Uterus (tissue), 2 donors: ENCODE measurements around the gene EIF5A2.

Source experiments
- POLR2A ChIP-seq, 2 donors: fragments of 450-650 bp; IDR thresholded peaks; one replicate each; pipeline ENCODE4 v1.6.1; 2016; ENCODE audit warnings: antibody characterized with exemption in 2 of 2, mild to moderate bottlenecking in 1 of 2, moderate library complexity in 1 of 2
- TF ChIP-seq, protein P1 (sequence below), 4 experiments: fragments of 200-600 bp in 2 of 4; fragments of 450-650 bp in 2 of 4; sonication (generic) in 2 of 4; IDR thresholded peaks; one replicate each; pipeline ENCODE4 v1.5.1; 2016 to 2019; ENCODE audit warnings: antibody characterized with exemption in 4 of 4, mild to moderate bottlenecking in 2 of 4, moderate library complexity in 1 of 4

DNA sequence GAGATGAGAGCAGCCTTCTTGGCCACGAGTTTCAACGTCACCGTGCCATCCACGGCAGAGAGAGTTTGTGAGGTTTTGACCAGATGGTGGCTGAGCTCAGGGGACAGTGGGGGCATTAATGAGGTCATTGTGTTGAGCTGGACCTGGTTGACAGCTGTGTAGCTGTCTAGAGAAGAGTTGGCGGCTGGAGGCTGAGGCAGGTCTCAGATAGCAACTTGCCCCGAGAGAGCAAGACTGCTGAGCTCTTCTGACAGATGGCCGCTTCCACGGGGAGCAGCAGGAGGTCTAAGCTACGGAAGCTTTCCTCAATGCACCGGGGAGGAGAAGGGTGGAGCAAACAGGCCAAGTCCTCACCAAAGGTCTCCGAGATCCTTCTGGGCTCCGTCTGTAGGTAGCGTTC is 44.8 kb upstream of the EIF5A2 start:
- TF ChIP-seq, protein P1, sequence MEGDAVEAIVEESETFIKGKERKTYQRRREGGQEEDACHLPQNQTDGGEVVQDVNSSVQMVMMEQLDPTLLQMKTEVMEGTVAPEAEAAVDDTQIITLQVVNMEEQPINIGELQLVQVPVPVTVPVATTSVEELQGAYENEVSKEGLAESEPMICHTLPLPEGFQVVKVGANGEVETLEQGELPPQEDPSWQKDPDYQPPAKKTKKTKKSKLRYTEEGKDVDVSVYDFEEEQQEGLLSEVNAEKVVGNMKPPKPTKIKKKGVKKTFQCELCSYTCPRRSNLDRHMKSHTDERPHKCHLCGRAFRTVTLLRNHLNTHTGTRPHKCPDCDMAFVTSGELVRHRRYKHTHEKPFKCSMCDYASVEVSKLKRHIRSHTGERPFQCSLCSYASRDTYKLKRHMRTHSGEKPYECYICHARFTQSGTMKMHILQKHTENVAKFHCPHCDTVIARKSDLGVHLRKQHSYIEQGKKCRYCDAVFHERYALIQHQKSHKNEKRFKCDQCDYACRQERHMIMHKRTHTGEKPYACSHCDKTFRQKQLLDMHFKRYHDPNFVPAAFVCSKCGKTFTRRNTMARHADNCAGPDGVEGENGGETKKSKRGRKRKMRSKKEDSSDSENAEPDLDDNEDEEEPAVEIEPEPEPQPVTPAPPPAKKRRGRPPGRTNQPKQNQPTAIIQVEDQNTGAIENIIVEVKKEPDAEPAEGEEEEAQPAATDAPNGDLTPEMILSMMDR (IDR thresholded peaks at IDR 0.05) = no peak
- TF ChIP-seq POLR2A (IDR thresholded peaks at IDR 0.05) = no peak
